Activated CD8-positive, alpha-beta memory T cell treated with anti-CD3 and anti-CD28 coated beads for 36 hours (primary cell): ENCODE data around the gene CLUH. TPM values are rescaled to one million over a fixed set of nuclear protein-coding genes. Genes with fewer than 3 reads are reported as not detected.

Experiments used
- CTCF ChIA-PET: fragments of 350-600 bp; sonication (Branson Sonifier 250); formaldehyde crosslinking; loops from one replicate; lab custom pipeline; 2021; ENCODE audit warnings: antibody characterized with exemption; lab: Charles Lee
- POLR2A ChIA-PET: fragments of 350-600 bp; sonication (Branson Sonifier 250); formaldehyde crosslinking; loops from one replicate; lab custom pipeline; 2021; ENCODE audit warnings: antibody characterized with exemption; lab: Charles Lee
- total RNA-seq, 2 experiments: library from RNA; stranded (reverse); gene quantifications; one replicate each; pipeline ENCODE4 v1.2.3, GENCODE V29; 2021

The CLUH gene
- total RNA-seq, 2 experiments from 2014 or later, result 152 to 164 TPM

GRCh38 chr17:2694381-2695242, 17.0 kb downstream of the CLUH start:
- CTCF ChIA-PET, result interaction anchor here (1.2 kb wide), 1 partner anchor 20 kb away, joined by 3 read pairs; no protein-coding TSS in a partner anchor
- POLR2A ChIA-PET, result no interaction called here

GRCh38 chr17:2693561-2694380, 17.8 kb downstream of the CLUH start:
- ChIA-PET POLR2A (interaction anchor here (0.6 kb wide), 1 partner anchor 18 kb away, joined by 3 read pairs; no protein-coding TSS in a partner anchor), CTCF (no interaction called here)

GRCh38 chr17:2692781-2693135, 18.8 kb downstream of the CLUH start:
- POLR2A ChIA-PET, result no interaction called here
- CTCF ChIA-PET, result no interaction called here

GRCh38 chr17:2691965-2692780, 19.4 kb downstream of the CLUH start:
- ChIA-PET POLR2A (no interaction called here), CTCF (no interaction called here)

- POLR2A ChIA-PET, result no interaction called here
- CTCF ChIA-PET, result no interaction called here
Measured at GRCh38 chr17:2691069-2691871, 20.3 kb downstream of the CLUH start.

GRCh38 chr17:2690165-2691068, 21.1 kb downstream of the CLUH start:
- ChIA-PET POLR2A (no interaction called here), CTCF (interaction anchor here (0.7 kb wide), 1 partner anchor 39 kb away, joined by 3 read pairs; no protein-coding TSS in a partner anchor)

GRCh38 chr17:2689411-2690164, 22.0 kb downstream of the CLUH start:
- ChIA-PET CTCF (interaction anchor here (0.7 kb wide), 1 partner anchor 38 kb away, joined by 3 read pairs; no protein-coding TSS in a partner anchor), POLR2A (interaction anchor here (0.6 kb wide), 1 partner anchor 139 kb away, joined by 4 read pairs; no protein-coding TSS in a partner anchor)

GRCh38 chr17:2688351-2689342, 22.9 kb downstream of the CLUH start:
- CTCF ChIA-PET, result no interaction called here
- POLR2A ChIA-PET, result interaction anchor here (0.6 kb wide), 1 partner anchor 140 kb away, joined by 4 read pairs; no protein-coding TSS in a partner anchor

- POLR2A ChIA-PET, result interaction anchor here (0.5 kb wide), 1 partner anchor 1286 kb away, joined by 3 read pairs; no protein-coding TSS in a partner anchor
- CTCF ChIA-PET, result interaction anchor here (0.6 to 1.1 kb wide), 2 partner anchors 9 to 102 kb away, joined by 3 read pairs; no protein-coding TSS in a partner anchor
Measured at GRCh38 chr17:2687074-2687418, 24.5 kb downstream of the CLUH start.

GRCh38 chr17:2685696-2686095, 25.9 kb downstream of the CLUH start:
- CTCF ChIA-PET, result interaction anchor here (1.1 to 1.4 kb wide), 2 partner anchors 10 to 11 kb away, joined by 3 to 4 read pairs; no protein-coding TSS in a partner anchor
- POLR2A ChIA-PET, result no interaction called here

GRCh38 chr17:2684549-2684948, 27.0 kb downstream of the CLUH start:
- CTCF ChIA-PET, result interaction anchor here (0.6 to 0.7 kb wide), 3 partner anchors 9 to 77 kb away, joined by 3 to 6 read pairs (median 4); no protein-coding TSS in a partner anchor
- POLR2A ChIA-PET, result no interaction called here

- ChIA-PET POLR2A (no interaction called here), CTCF (interaction anchor here (0.6 kb wide), 1 partner anchor 78 kb away, joined by 6 read pairs; no protein-coding TSS in a partner anchor)
Measured at GRCh38 chr17:2683912-2684311, 27.7 kb downstream of the CLUH start.

GRCh38 chr17:2682176-2682938, 29.2 kb downstream of the CLUH start:
- POLR2A ChIA-PET, result no interaction called here
- CTCF ChIA-PET, result no interaction called here

GRCh38 chr17:2681650-2682049, 29.9 kb downstream of the CLUH start:
- ChIA-PET POLR2A (no interaction called here), CTCF (no interaction called here)

GRCh38 chr17:2680961-2681360, 30.6 kb downstream of the CLUH start:
- POLR2A ChIA-PET, result no interaction called here

More at GRCh38 chr17:2680961-2681360, 30.6 kb downstream of the CLUH start:
- CTCF ChIA-PET, result no interaction called here
